IMR-90 (cell line): ENCODE measurements around the gene RBPJ. TPM values are rescaled to one million over a fixed set of nuclear protein-coding genes. Genes with fewer than 3 reads are reported as not detected.

Source experiments
- ATAC-seq: fragments of 200-7000 bp; cut with Tn5 transposase; 2 replicates; pipeline ENCODE4 v1.9.1; 2020; ENCODE audit warnings: low read depth, mild to moderate bottlenecking, moderate library complexity
- BruUV-seq: library from RNA; stranded (reverse); fragments of 400-500 nt; replicated peaks from 2 replicates; lab custom pipeline; 2021; lab: Mats Ljungman, UMichigan
- CTCF ChIA-PET: fragments of 300-600 bp; formaldehyde crosslinking; extraction: SDS; loops from one replicate; lab custom pipeline; 2021; ENCODE audit warnings: antibody characterized with exemption; lab: Yijun Ruan, JAX
- POLR2A ChIA-PET: fragments of 300-600 bp; sonication (Branson Sonifier 250); formaldehyde crosslinking; loops from one replicate; lab custom pipeline; 2022; ENCODE audit warnings: antibody characterized with exemption; ENCODE audit not compliant: unreplicated experiment; lab: Charles Lee
- DNase-seq: peaks from one replicate; pipeline ENCODE4 v3.0.0; 2013
- H2AFZ ChIP-seq: replicated peaks from 2 replicates; pipeline ENCODE3; 2013; ENCODE audit warnings: low read length, mild to moderate bottlenecking; ENCODE audit not compliant: poor library complexity
- H2AK5ac ChIP-seq: 2 replicates; pipeline ENCODE4 v1.6.1; 2013; ENCODE audit warnings: low read depth, low read length, inconsistent platforms
- H2AK9ac ChIP-seq: replicated peaks from 2 replicates; pipeline ENCODE3; 2013; ENCODE audit warnings: mild to moderate bottlenecking, low read depth, low read length, moderate library complexity; ENCODE audit not compliant: poor library complexity
- H2BK120ac ChIP-seq: 2 replicates; pipeline ENCODE4 v1.6.1; 2013; ENCODE audit warnings: low read depth, low read length, inconsistent platforms
- H2BK15ac ChIP-seq: 3 replicates; pipeline ENCODE4 v1.6.1; 2013; ENCODE audit warnings: low read depth, low read length, inconsistent platforms
- H2BK20ac ChIP-seq: 2 replicates; pipeline ENCODE4 v1.6.1; 2013; ENCODE audit warnings: low read depth, mild to moderate bottlenecking, inconsistent platforms, low read length, moderate library complexity
- H2BK5ac ChIP-seq: 2 replicates; pipeline ENCODE4 v1.6.1; 2013; ENCODE audit warnings: mild to moderate bottlenecking, low read depth, low read length, inconsistent platforms; ENCODE audit not compliant: poor library complexity, severe bottlenecking
- H3K14ac ChIP-seq: replicated peaks from 2 replicates; pipeline ENCODE4 v1.6.1; 2013; ENCODE audit warnings: low read depth, low read length, inconsistent platforms
- H3K18ac ChIP-seq: 2 replicates; pipeline ENCODE4 v1.6.1; 2013; ENCODE audit warnings: low read depth, low read length, control low read depth
- H3K23ac ChIP-seq: 2 replicates; pipeline ENCODE4 v1.6.1; 2013; ENCODE audit warnings: low read depth, low read length, inconsistent platforms
- H3K27ac ChIP-seq: 2 replicates; pipeline ENCODE4 v1.5.1; 2013; ENCODE audit warnings: mild to moderate bottlenecking, control low read depth, low read length; ENCODE audit not compliant: insufficient read depth
- H3K27me3 ChIP-seq: 2 replicates; pipeline ENCODE4 v1.6.1; 2013; ENCODE audit warnings: low read length; ENCODE audit not compliant: control insufficient read depth, insufficient read depth
- H3K36me3 ChIP-seq: 2 replicates; pipeline ENCODE4 v1.6.1; 2013; ENCODE audit warnings: low read length, mixed read lengths; ENCODE audit not compliant: control insufficient read depth, insufficient read depth
- H3K4ac ChIP-seq: 2 replicates; pipeline ENCODE4 v1.6.1; 2013; ENCODE audit warnings: low read depth, low read length, inconsistent platforms
- H3K4me1 ChIP-seq: 2 replicates; pipeline ENCODE4 v1.6.1; 2013; ENCODE audit warnings: low read length, mixed read lengths; ENCODE audit not compliant: control insufficient read depth, insufficient read depth
- H3K4me2 ChIP-seq: 2 replicates; pipeline ENCODE4 v1.6.1; 2013; ENCODE audit warnings: low read depth, mild to moderate bottlenecking, control low read depth, low read length, moderate library complexity
- H3K4me3 ChIP-seq: 2 replicates; pipeline ENCODE4 v1.5.1; 2013; ENCODE audit warnings: low read depth, mild to moderate bottlenecking, control low read depth, low read length, moderate library complexity; ENCODE audit not compliant: insufficient read depth
- H3K56ac ChIP-seq: 2 replicates; pipeline ENCODE4 v1.6.1; 2013; ENCODE audit warnings: low read length, inconsistent platforms; ENCODE audit not compliant: insufficient read depth; ENCODE audit errors: extremely low read depth
- H3K79me1 ChIP-seq, 2 experiments: 2 replicates each; pipeline ENCODE4 v1.6.1; 2013; ENCODE audit warnings: low read length in 2 of 2, inconsistent platforms in 1 of 2, low read depth in 1 of 2
- H3K9ac ChIP-seq: 2 replicates; pipeline ENCODE4 v1.6.1; 2013; ENCODE audit warnings: low read depth, low read length, control low read depth
- H3K9me1 ChIP-seq: 2 replicates; pipeline ENCODE4 v1.6.1; 2013; ENCODE audit warnings: low read length, inconsistent platforms; ENCODE audit not compliant: insufficient read depth
- H3K9me3 ChIP-seq: 2 replicates; pipeline ENCODE4 v1.6.1; 2013; ENCODE audit warnings: low read length; ENCODE audit not compliant: control insufficient read depth, insufficient read depth
- H4K20me1 ChIP-seq: 2 replicates; pipeline ENCODE4 v1.6.1; 2013; ENCODE audit warnings: low read length, inconsistent platforms; ENCODE audit not compliant: insufficient read depth
- H4K5ac ChIP-seq: 2 replicates; pipeline ENCODE4 v1.6.1; 2013; ENCODE audit warnings: mild to moderate bottlenecking, low read depth, low read length, control low read depth
- H4K8ac ChIP-seq, 2 experiments: 2 replicates each; pipeline ENCODE4 v1.6.1; 2013; ENCODE audit warnings: low read depth in 2 of 2, low read length in 2 of 2, control low read depth in 1 of 2, inconsistent platforms in 1 of 2
- H4K91ac ChIP-seq: 2 replicates; pipeline ENCODE4 v1.6.1; 2013; ENCODE audit warnings: low read depth, low read length, inconsistent platforms; ENCODE audit not compliant: insufficient read depth
- FOS ChIP-seq: fragments of 150-350 bp; IDR thresholded peaks from 2 replicates; pipeline ENCODE4 v1.6.1; 2016; ENCODE audit warnings: low read depth, low read length
- MAFK ChIP-seq: IDR thresholded peaks from 2 replicates; pipeline ENCODE4 v1.6.1; 2012; ENCODE audit warnings: low read depth, low read length, improper control_type of control experiment
- NFE2L2 ChIP-seq: fragments of 150-350 bp; IDR thresholded peaks from 2 replicates; pipeline ENCODE4 v1.6.1; 2016; ENCODE audit warnings: low read depth, mild to moderate bottlenecking, low read length
- WGBS, 2 experiments: methylation state at CpG; one replicate each; pipeline versions ENCODE4 v1.1.5 to v1.1.7; 2013; ENCODE audit warnings: missing lambda C conversion rate in 2 of 2; ENCODE audit not compliant: insufficient read length in 1 of 2; ENCODE audit errors: extremely low coverage in 2 of 2; 5-methylcytosine and 5-hydroxymethylcytosine counted together
- dilution Hi-C: fragments of 300-500 bp; cut with HindIII; formaldehyde crosslinking; loops from one replicate; pipeline ENCODE4 v1.14.3; 2018; ENCODE audit warnings: low sequenced_read_pairs; ENCODE audit not compliant: unreplicated experiment
- in situ Hi-C: fragments of 300-500 bp; cut with MboI; formaldehyde crosslinking; loops from 3 replicates; pipeline ENCODE4 v1.14.3; 2019; ENCODE audit warnings: low sequenced_read_pairs, inconsistent platforms, mixed read lengths
- intact Hi-C: fragments of 100-400 bp; cut with micrococcal nuclease; formaldehyde crosslinking; loops from 2 replicates; pipeline ENCODE4 v1.10.0; 2022
- polyA plus RNA-seq, 3 experiments: library from polyadenylated mRNA; depleted of rRNA; stranded (reverse); fragments of >200 nt; gene quantifications; 2 replicates each; pipeline ENCODE4 v1.2.3, GENCODE V29; 2012; ENCODE audit warnings: low replicate concordance in 1 of 3
- total RNA-seq: library from RNA; depleted of rRNA; stranded (reverse); fragments of >200 nt; gene quantifications from 2 replicates; pipeline ENCODE4 v1.2.3, GENCODE V29; 2012
- TF ChIP-seq, protein P1 (sequence below): fragments of 150-350 bp; IDR thresholded peaks from 2 replicates; pipeline ENCODE4 v1.6.1; 2016; ENCODE audit warnings: low read depth, mild to moderate bottlenecking, low read length, moderate library complexity, borderline replicate concordance

Gene RBPJ
- total and polyA plus RNA-seq, 2 of the 4 experiments (the other 2 are of a cell fraction) = 50.3 to 148 TPM

DNA sequence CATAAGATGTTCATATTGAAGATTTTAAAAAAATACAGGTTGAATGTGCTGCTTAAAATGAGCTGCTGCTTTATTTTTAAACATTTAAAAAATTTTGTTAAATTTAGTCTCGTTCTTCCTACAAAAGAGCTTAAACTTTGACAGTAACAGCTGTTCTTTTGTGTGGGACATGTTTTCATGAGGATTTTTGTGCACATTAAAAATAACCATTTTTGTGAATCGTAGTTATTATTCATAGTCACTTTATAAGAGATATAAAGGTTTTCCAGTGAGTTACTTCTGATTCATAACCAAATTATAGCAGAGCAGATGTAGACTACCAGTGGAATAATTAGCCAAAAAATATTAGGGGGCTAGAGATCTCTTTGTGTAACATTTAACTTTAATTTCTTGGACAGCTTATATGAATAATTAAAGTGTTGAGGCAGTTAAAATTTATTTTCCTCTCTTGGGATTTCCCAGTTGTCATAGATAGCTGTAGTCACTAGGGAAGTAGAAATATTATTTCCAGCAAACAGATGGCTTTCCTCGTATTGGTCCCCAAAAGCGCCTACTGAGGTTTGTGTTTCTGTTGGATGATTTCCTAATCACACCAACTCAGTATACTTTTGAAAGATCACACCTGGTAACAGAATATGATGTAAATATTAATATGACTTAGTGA is 24.2 kb downstream of the RBPJ start:
- Histone ChIP-seq H3K4me3 (no peak overlapping the region), H3K4me2 (no peak overlapping the region), H2AK5ac (no peak overlapping the region), H2BK5ac (no peak overlapping the region), H3K27ac (no peak overlapping the region), H3K9me3 (no peaks in the 10 kb centered on the region), H3K14ac (no peak overlapping the region), H2BK120ac (no peak overlapping the region), H3K56ac (no peak overlapping the region), H3K4me1 (peaks cover 13% of the 10 kb centered on the region), H2AK9ac (no peak overlapping the region), H2BK20ac (no peak overlapping the region), H3K23ac (no peak overlapping the region), H2BK15ac (no peak overlapping the region), H4K20me1 (peaks cover 92% of the 10 kb centered on the region), H3K9ac (no peak overlapping the region), H3K4ac (no peak overlapping the region), H3K18ac (no peak overlapping the region), H4K5ac (no peak overlapping the region), H2AFZ (no peak overlapping the region), H3K9me1 (peaks cover 25% of the 10 kb centered on the region), H3K27me3 (no peaks in the 10 kb centered on the region), H3K36me3 (no peaks in the 10 kb centered on the region), H4K8ac (no peak overlapping the region), H4K91ac (no peak overlapping the region), H3K79me1 (peaks cover 28 to 69% of the 10 kb centered on the region in 2 experiments)
- WGBS, 2 experiments = no CpG with 5 or more reads among the region's 4 CpGs
- ChIA-PET POLR2A (no interaction called here), CTCF (no interaction called here)
- dilution Hi-C loops (no loop called here), in situ Hi-C loops (loop anchor here (25.0 kb wide), 2 partner anchors 517 to 667 kb away; partner anchors contain the start of gene STIM2), intact Hi-C loops (no loop called here)
- DNase-seq (no peak), ATAC-seq (no peak)
- BruUV-seq = no TSS peak
- TF ChIP-seq, protein P1, sequence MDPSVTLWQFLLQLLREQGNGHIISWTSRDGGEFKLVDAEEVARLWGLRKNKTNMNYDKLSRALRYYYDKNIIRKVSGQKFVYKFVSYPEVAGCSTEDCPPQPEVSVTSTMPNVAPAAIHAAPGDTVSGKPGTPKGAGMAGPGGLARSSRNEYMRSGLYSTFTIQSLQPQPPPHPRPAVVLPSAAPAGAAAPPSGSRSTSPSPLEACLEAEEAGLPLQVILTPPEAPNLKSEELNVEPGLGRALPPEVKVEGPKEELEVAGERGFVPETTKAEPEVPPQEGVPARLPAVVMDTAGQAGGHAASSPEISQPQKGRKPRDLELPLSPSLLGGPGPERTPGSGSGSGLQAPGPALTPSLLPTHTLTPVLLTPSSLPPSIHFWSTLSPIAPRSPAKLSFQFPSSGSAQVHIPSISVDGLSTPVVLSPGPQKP = no peak
- no peak for TF ChIP-seq NFE2L2
- TF ChIP-seq FOS = no peak
- TF ChIP-seq MAFK = no peak
